Measurements from ENCODE around the gene CITED4.

CITED4 gene

GRCh38 chr1:40838045-40838979 lies 23.9 kb downstream of the CITED4 start:
- in situ Hi-C loops (cut with MboI; ENCODE audit: low sequenced_read_pairs) = loop anchor here (25.0 kb wide), 1 partner anchor 701 kb away; no protein-coding TSS in a partner anchor

- in situ Hi-C loops (cut with MboI; ENCODE audit: low sequenced_read_pairs) = loop anchor here (25.0 kb wide), 1 partner anchor 700 kb away; no protein-coding TSS in a partner anchor
These were observed 24.6 kb downstream of the CITED4 start for GRCh38 chr1:40837601-40838000.

DNA sequence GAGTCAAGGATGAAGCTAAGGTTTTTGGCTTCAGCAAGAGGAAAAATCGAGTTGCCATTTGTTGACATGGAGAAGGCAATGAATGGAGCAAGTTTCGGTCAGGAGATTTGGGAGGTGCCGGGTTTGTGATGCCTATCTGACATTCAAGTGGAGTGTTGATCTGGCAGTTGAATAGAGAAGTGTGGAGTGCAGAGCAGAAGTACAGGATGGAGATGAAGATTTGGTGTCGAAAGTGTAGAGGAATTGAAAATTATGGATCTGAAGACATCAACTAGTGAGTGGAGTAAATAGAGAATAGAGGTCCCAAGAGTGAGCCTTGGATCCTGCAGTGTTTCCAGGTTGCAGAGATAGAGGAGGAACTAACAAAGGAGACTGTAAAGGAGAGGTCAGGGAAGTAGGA lies 25.9 kb downstream of the CITED4 start:
- in situ Hi-C loops (cut with MboI; ENCODE audit: low sequenced_read_pairs) = loop anchor here (25.0 kb wide), 1 partner anchor 699 kb away; no protein-coding TSS in a partner anchor

DNA sequence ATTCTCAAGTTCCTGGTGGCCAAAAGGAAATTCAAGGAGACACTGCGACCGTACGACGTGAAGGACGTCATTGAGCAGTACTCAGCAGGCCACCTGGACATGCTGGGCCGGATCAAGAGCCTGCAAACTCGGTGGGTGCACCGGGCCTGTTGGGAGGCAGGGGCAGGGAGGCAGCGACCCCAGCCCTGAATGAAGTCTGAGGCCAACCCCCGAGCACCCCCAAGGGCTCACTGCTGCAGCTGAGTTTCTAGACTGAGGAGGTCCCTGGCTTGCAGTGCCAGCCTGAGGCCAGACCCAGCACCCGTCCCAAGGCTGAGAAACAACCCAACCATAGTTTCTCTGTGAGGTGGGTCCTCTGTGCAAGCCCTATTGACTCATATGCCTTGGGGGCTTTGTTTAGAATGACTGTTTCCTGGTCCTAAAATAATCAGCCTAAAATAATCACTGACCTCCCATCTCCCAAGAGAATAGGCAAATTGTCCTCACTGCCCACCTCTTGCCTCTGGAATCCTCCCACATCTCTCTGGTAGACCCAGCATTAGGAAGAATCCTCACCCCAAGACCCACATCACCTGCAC lies 27.1 kb downstream of the CITED4 start:
- in situ Hi-C loops (cut with MboI; ENCODE audit: low sequenced_read_pairs) = loop anchor here (25.0 kb wide), 1 partner anchor 698 kb away; no protein-coding TSS in a partner anchor

DNA sequence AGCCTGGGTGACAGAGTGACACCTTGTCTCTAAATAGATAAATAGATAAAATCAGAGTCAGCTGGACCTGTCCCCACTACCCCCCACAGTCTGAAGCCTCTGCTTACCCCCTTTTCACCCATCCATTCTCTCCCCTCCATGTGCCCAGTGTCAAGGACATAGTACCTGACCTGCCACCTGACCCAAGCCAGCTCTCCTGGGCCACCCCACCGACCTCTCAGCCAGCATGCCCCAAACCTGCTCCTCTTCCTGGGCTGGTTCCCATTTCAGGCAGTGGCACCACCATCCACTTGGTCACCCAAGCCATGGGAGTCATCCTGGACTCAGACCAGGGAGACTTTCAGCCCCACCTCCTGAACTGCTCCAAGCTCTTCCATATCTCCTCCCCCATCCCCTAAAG lies 28.2 kb downstream of the CITED4 start:
- in situ Hi-C loops (cut with MboI; ENCODE audit: low sequenced_read_pairs) = loop anchor here (25.0 kb wide), 1 partner anchor 697 kb away; no protein-coding TSS in a partner anchor

DNA sequence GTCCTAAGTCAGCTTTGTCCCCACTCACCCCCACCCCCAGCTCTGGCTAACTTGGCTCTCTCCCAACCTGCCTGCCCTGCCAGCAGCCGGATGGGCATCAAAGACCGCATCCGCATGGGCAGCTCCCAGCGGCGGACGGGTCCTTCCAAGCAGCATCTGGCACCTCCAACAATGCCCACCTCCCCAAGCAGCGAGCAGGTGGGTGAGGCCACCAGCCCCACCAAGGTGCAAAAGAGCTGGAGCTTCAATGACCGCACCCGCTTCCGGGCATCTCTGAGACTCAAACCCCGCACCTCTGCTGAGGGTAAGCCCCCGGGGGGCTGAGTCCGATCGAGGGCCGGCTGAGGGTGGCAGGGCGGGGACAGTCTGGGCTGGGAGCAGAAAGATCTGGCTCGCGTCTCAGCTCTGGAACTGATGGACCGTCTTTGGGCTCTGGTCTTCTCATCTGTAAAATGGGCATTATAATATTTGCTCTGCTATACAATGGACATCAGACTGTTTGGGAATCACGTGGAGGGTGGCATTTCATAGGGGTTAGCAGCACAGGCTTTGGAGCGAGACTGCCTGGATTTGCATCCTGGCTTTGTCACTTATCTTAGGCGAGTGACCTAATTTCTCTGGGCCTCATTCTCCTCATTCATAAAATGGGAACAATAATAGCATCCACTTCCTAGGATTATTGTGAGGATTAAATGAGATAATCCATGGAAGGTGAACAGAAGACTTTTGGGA lies 31.0 kb downstream of the CITED4 start:
- in situ Hi-C loops (cut with MboI; ENCODE audit: low sequenced_read_pairs) = loop anchor here (25.0 kb wide), 1 partner anchor 694 kb away; no protein-coding TSS in a partner anchor

DNA sequence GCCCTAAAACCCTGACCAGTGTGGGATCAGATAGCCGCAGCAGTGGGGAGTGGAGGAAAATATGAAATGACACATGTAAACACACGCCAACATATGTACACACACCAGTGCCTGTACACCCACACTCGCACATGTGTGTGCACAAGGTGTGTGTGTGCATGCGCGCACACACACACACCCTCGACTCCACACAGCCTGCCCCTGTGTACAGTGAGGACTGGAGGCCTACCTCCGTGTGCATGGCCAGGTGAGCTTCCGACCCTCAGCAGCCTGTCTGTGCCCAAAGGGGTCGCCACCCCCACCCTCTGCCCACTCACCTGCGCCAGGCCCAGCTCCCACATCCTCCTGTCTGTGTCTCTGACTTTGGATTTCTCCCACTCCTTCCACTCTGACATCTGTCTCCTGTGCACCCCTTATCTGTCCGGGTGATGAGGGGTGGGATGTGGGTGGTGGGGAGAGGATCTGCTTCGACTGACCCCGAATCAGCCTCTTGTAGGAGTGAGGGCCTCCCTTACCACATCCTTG lies 31.7 kb downstream of the CITED4 start:
- in situ Hi-C loops (cut with MboI; ENCODE audit: low sequenced_read_pairs) = loop anchor here (25.0 kb wide), 1 partner anchor 693 kb away; no protein-coding TSS in a partner anchor

- in situ Hi-C loops (cut with MboI; ENCODE audit: low sequenced_read_pairs) = loop anchor here (25.0 kb wide), 1 partner anchor 692 kb away; no protein-coding TSS in a partner anchor
These were observed 32.4 kb downstream of the CITED4 start for GRCh38 chr1:40829631-40830245.

GRCh38 chr1:40825996-40826395 lies 36.2 kb downstream of the CITED4 start:
- in situ Hi-C loops (cut with MboI; ENCODE audit: low sequenced_read_pairs) = loop anchor here (25.0 kb wide), 1 partner anchor 689 kb away; no protein-coding TSS in a partner anchor

DNA sequence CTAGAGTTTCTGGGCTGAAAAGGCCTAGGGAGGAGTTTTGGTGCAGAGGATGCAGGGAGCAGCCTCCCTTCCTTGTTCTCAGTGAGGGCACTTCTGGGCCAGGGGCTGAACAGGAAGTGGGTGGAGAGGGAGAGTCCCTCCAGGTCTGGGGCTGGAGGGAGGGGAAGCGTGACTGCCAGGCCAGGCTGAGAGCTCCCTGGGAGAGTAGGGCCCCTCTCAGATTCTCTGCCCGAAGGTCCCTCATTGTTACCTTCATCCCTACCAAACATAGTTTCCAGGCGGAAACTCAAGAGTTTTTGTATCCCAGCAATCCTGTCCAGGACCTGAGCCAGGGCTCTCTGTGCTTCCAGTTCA lies 36.8 kb downstream of the CITED4 start:
- in situ Hi-C loops (cut with MboI; ENCODE audit: low sequenced_read_pairs) = loop anchor here (25.0 kb wide), 1 partner anchor 688 kb away; no protein-coding TSS in a partner anchor

DNA sequence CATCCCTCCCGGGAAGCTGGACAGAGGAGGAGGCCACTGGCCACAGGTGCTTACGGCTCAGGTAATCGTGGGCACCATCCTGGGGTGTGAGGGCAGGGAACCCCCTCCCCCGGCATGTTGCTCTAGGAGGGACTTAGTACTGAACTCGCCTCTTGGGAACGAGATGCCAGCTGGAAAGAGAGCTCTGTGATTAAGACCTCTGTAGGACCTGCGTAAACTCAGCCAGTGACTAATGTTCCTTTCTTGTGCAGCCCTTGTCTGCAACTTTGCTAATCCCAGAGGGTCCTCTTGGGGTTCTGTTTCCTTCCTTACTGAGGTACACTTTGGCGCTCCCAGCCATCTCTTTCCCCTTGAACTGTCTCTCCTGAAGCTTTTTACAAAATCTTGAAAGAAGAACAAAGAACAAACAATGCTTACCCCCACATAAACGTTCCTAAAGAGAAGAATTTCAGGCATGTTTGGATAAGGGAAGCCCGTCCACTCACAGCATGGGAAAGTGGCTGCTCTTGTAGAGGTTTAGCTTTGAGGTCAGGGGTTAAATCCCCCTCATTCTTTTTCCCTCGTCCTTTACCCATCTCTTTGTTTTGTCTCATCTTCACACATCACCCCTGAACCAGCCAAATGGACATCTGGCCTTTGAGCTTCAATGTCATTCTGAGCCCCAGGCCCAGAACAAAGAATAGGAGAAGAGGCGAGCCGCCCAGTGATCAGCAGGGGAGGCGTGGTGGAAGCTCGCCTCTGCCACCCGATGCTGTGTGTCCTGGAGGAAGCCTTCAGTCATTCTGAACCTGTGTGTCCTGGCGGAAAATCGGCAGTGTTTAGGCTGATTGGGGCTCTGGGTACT lies 37.4 kb downstream of the CITED4 start:
- in situ Hi-C loops (cut with MboI; ENCODE audit: low sequenced_read_pairs) = loop anchor here (25.0 kb wide), 1 partner anchor 688 kb away; no protein-coding TSS in a partner anchor

DNA sequence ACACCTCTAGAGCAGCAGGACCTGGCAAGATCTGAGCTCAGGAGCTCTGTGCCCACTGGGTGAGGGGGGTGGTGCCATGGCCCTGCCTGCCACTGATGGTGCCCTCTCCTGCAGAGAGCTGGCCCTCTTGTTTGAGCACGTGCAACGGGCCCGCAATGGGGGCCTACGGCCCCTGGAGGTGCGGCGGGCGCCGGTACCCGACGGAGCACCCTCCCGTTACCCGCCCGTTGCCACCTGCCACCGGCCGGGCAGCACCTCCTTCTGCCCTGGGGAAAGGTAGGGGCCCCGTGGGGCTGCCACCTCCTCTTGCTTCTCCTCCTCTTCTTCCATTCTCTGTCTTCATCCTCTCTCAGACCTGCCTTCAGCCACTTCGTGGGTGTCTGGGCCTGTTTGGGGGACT lies 38.2 kb downstream of the CITED4 start:
- in situ Hi-C loops (cut with MboI; ENCODE audit: low sequenced_read_pairs) = no loop called here

DNA sequence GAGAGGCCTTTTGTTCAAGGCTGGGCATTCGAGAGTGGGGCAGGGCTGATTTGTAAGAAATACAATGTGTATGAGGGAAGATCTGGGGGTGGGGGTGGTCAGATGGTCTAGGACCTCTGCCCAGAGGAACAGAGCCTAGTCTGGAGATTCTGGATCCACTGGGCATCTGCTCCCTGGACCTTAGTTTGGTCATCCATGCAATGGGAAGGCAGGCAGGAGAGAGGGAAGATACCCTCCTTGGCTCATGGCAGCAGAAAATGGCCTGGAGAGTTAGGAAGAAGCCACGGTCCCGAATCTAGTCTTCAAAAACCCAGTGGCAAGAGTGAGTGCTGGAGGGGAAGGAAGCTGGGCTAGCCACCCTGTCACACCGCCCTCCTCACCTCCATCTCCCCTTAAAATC lies 38.8 kb downstream of the CITED4 start:
- in situ Hi-C loops (cut with MboI; ENCODE audit: low sequenced_read_pairs) = no loop called here

GRCh38 chr1:40822890-40823289 lies 39.3 kb downstream of the CITED4 start:
- in situ Hi-C loops (cut with MboI; ENCODE audit: low sequenced_read_pairs) = no loop called here

DNA sequence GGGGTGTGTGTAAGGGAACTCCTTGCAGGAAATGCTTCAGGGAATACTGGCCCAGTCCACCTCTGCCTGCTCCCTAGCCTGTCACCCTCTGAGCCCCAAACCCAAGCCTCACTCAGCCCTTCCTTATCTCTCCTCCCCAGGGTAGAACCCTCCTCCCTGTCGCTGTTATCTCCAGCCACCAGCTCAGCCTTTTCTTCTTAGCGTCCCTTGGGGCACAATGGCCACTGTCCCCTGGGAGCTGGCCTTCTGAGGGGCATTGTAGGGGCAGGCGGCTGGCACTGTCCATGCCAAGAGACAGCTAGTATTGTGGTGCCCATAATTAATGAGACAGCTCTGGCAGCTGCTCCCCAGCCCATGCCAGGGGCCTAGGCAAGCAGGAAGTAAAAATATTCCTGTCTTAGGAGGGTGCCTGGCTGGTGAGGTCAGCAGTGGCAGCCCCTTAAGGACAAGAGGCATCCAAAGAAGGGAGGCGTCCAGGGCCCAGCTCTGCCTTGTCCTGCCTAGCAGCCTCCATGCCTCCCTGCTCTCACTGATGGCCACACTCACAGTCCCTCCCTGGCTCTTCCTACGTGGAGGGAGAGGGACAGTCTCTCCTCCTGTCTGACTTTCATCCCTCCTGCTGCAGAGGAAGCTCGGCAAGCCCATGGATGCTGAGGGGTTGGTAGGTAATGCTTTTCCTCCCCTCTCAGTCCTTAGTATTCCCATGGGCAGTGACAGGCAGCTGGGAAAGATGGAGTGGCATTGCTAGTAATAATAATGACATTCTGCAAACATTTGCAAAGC lies 41.1 kb downstream of the CITED4 start:
- in situ Hi-C loops (cut with MboI; ENCODE audit: low sequenced_read_pairs) = no loop called here

GRCh38 chr1:40820251-40820797 lies 41.8 kb downstream of the CITED4 start:
- in situ Hi-C loops (cut with MboI; ENCODE audit: low sequenced_read_pairs) = no loop called here

- in situ Hi-C loops (cut with MboI; ENCODE audit: low sequenced_read_pairs) = no loop called here
These were observed 43.1 kb downstream of the CITED4 start for GRCh38 chr1:40819101-40819500.

GRCh38 chr1:40818264-40818961 lies 43.8 kb downstream of the CITED4 start:
- in situ Hi-C loops (cut with MboI; ENCODE audit: low sequenced_read_pairs) = no loop called here

Measured in HL-60/S4 (cell line).